Measurements from ENCODE around the gene BBOX1.

Gene BBOX1

DNA sequence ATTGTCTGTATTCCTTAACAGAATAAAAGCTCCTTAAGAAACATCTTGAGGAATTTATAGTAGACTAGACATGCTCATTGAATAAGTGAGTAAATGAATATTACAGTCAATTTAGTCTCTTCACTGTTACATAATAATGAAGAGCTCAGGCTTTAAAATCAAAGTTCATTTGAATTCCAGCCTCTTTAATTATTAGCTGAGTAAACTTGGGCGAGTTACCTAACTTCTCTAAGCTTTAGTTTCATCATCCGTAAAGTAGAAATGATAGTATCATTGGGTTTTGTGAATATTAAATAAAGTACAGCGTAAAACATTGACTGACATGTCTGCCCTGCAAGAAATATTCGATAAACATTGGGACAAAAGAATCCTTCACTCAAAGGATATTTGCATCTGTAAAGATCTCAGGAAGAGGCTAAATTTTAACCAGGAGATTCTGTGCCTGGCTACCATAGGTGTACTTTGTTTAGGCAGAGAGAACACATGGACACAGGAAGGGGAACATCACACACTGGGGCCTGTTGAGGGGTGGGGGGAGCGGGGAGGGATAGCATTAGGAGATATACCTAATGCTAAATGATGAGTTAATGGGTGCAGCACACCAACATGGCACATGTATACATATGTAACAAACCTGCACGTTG lies 15.2 kb upstream of the BBOX1 start:
- no peak for DNase-seq (ENCODE audit: extremely low read depth in 1 of 2, low read depth in 1 of 2)

- DNase-seq (ENCODE audit: extremely low read depth in 1 of 2, low read depth in 1 of 2): no peak
Measured at GRCh38 chr11:27025957-27026733, 14.5 kb upstream of the BBOX1 start.

DNA sequence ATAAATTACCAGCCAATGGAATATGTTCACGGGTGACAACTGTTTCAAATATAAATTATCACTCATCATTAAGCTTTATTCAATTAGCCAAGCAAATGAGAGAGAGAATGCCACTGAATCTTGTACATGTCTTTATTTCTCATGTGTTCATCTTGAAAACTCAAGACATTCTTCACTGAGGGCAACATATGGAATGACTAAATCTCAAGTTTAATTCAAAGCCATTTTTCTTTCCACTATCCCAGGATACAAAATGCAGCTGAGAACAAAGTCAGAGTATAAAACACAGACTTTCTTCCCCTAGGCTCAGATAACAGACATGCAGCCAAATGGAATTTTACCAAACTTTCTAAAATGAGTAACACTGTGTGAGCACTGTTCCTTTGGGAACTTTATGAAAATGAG lies 12.1 kb upstream of the BBOX1 start:
- DNase-seq (ENCODE audit: extremely low read depth in 1 of 2, low read depth in 1 of 2): no peak

DNA sequence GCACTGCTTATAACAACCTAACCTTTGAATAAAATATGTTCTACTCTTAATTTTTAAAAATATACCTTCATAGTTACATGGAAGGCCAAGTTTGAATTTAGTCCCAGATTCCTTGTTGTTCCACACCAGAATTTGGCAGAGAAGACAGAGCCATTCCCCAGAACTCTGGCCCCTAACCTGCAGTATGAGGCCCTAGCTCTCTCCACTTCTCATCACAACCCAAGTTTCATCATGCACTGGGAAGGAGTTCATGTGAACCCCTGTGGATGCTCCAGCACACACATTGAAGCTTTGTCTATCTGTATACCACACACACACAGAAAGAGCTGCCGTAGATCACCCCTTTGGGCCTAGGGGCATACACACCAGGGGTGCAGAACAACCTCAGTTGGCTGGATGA lies 10.6 kb upstream of the BBOX1 start:
- DNase-seq (ENCODE audit: extremely low read depth in 1 of 2, low read depth in 1 of 2): no peak

GRCh38 chr11:27031754-27032153 lies 8.9 kb upstream of the BBOX1 start:
- DNase-seq (ENCODE audit: extremely low read depth in 1 of 2, low read depth in 1 of 2): no peak

- DNase-seq (ENCODE audit: extremely low read depth in 1 of 2, low read depth in 1 of 2): no peak
Measured at GRCh38 chr11:27039873-27040272, 742 bp upstream of the BBOX1 start.

GRCh38 chr11:27041141-27041899 lies 705 bp downstream of the BBOX1 start:
- no peak for DNase-seq (ENCODE audit: extremely low read depth in 1 of 2, low read depth in 1 of 2)

DNA sequence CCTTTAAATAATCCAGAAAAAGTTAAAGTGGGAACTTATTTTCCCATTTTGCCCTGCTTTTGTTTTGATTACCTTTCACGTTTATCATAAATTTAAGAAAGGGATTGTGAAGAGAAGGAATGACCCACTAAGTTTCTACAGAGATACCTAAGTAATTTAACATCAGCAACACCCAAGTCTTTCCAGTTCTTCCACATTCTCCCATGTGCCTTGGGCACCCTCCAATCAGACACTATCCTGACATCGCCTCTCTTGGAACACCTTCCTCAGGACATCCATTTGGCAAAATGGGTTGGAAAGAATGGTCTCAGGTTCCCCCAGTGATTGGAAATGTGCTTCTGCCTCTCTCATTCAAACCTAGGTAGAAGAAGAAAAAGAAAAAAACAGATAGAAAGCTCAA lies 6.3 kb downstream of the BBOX1 start:
- no peak for DNase-seq (ENCODE audit: extremely low read depth in 1 of 2, low read depth in 1 of 2)

DNA sequence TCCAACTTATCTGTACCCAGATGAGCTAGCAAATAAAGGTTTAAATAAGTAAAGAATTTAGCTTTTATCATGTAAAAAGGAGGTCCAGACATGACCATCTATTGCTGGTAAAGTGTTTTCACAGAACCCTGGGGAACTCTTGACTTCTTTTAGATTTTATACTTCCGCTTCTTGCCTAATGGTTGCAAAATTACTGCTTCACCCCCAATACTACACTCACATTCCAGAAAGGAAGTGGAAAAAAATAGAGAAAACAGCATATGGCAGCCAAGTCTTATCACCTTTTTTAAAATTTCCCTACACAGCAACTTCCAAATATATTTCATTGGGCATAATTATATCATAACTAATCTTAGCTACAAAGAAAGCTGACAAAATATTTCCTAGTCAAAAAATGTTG lies 12.1 kb downstream of the BBOX1 start:
- no peak for DNase-seq (ENCODE audit: extremely low read depth in 1 of 2, low read depth in 1 of 2)

GRCh38 chr11:27055065-27055682 lies 14.6 kb downstream of the BBOX1 start:
- no peak for DNase-seq (ENCODE audit: extremely low read depth in 1 of 2, low read depth in 1 of 2)

GRCh38 chr11:27057091-27057780 lies 16.6 kb downstream of the BBOX1 start:
- DNase-seq (ENCODE audit: extremely low read depth in 1 of 2, low read depth in 1 of 2): no peak

DNA sequence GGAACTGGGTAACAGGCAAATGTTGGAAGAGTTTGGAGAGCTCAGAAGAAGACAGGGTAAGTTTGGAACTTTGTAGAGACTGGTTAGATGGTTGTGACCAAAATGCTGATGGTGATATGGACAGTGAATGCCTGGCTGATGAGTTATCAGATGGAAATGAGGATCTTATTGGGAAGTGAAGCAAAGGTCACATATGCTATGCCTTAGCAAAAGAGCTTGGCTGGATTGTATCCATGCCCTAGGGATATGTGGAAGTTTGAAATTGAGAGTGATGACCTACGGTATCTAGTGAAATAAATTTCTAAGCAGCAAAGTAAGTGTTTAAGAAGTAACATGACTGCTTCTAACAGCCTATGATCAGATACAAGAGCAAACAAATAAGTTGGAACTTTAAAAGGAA lies 17.8 kb downstream of the BBOX1 start:
- no peak for DNase-seq (ENCODE audit: extremely low read depth in 1 of 2, low read depth in 1 of 2)

GRCh38 chr11:27059431-27059830 lies 18.8 kb downstream of the BBOX1 start:
- DNase-seq (ENCODE audit: extremely low read depth in 1 of 2, low read depth in 1 of 2): no peak

DNA sequence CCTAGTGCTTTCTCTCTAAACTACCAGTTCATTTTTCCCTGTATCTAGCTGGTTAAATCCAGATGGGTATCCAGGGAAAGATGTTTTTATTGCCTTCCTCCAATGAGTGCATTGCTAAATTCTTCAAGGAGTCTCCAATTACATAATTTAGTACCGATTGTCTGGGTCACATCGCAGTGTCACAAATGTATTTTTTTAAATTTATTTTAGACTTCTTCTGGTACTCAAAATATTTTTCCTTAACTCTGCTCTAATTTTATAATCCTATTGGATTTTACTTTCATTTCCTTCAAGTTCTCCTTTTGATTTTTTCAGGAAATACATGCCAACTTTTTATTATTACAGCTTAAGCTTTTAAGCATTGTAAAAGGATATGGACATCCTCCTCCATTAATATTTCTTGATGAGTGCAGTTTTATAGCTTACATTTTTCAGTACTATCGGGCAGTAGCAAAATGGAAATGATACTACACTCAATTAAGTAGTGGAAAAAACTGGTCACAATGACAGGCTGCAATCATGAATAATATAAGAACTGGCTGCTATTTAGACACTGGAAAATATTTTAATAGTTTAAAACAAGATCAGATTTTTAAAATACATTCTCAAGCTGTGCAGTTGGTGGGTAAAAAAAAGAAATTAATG lies 20.3 kb downstream of the BBOX1 start:
- no peak for DNase-seq (ENCODE audit: extremely low read depth in 1 of 2, low read depth in 1 of 2)

DNA sequence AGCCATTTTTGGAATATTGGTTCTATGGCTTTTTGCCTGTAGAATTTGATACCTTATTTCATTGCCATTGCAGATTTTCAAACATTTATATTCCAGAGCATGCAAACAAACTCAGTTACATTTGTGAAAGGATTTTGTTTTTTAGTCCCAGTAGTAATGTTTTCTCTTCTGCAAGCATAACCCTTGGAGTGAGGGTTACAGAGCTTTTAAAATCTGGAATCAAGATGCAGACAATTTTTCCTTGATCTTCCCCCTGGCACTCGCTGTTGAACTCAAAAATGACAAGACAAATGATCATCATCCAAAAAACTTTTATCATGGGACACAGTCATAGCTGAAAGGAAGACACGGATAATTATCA lies 20.8 kb downstream of the BBOX1 start:
- no peak for DNase-seq (ENCODE audit: extremely low read depth in 1 of 2, low read depth in 1 of 2)

GRCh38 chr11:27064086-27064485 lies 23.5 kb downstream of the BBOX1 start:
- no peak for DNase-seq (ENCODE audit: extremely low read depth in 1 of 2, low read depth in 1 of 2)

- DNase-seq (ENCODE audit: extremely low read depth in 1 of 2, low read depth in 1 of 2): no peak
Measured at GRCh38 chr11:27075192-27075591, 34.6 kb downstream of the BBOX1 start.

GRCh38 chr11:27075655-27076054 lies 35.0 kb downstream of the BBOX1 start:
- no peak for DNase-seq (ENCODE audit: extremely low read depth in 1 of 2, low read depth in 1 of 2)

DNA sequence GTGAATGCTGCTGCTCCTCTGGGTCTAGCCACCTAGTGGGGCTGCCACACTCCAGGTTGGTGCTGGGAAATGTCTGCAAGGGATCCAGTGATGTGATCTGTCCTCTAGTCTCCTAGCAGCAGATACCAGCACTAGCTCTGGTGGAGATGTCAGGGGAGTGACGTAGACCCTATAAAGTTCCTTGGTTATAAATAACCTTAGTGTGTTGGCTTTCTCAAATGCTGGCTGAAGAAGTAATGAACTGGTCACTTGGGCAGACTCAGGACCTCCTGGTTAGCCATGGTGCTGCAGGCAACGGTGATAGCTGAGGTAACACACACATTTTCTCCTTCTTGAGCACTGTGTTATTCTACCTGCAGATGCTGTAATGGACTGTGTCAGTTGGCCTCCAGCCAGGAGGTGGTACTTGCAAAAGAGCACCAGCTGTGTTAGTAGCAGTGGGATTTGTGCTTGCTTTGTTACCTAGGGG lies 35.5 kb downstream of the BBOX1 start:
- DNase-seq (ENCODE audit: extremely low read depth in 1 of 2, low read depth in 1 of 2): no peak

- no peak for DNase-seq (ENCODE audit: extremely low read depth in 1 of 2, low read depth in 1 of 2)
Measured at GRCh38 chr11:27081056-27081455, 40.4 kb downstream of the BBOX1 start.
